Activated naive CD8-positive, alpha-beta T cell treated with anti-CD3 and anti-CD28 coated beads for 36 hours (primary cell): Measurements from ENCODE around the gene HNRNPH2. TPM values are rescaled to one million over a fixed set of nuclear protein-coding genes. Genes with fewer than 3 reads are reported as not detected.

Source experiments
- DNase-seq: peaks from one replicate; pipeline ENCODE4 v3.0.0; 2021
- H3K27ac Mint-ChIP-seq: one replicate; pipeline ENCODE4 v1.8.0; 2022; ENCODE audit warnings: mild to moderate bottlenecking, moderate library complexity, mixed read lengths
- H3K27me3 Mint-ChIP-seq: one replicate; pipeline ENCODE4 v1.8.0; 2022; ENCODE audit warnings: mild to moderate bottlenecking, mixed read lengths
- H3K36me3 Mint-ChIP-seq: one replicate; pipeline ENCODE4 v1.8.0; 2021; ENCODE audit warnings: mild to moderate bottlenecking, mixed read lengths
- H3K4me1 Mint-ChIP-seq: one replicate; pipeline ENCODE4 v1.8.0; 2021; ENCODE audit warnings: mixed read lengths
- H3K4me3 Mint-ChIP-seq: one replicate; pipeline ENCODE4 v1.8.0; 2022; ENCODE audit warnings: mild to moderate bottlenecking, moderate library complexity, mixed read lengths
- H3K9me3 Mint-ChIP-seq: one replicate; pipeline ENCODE4 v1.8.0; 2022; ENCODE audit warnings: mixed read lengths
- total RNA-seq, 2 experiments: library from RNA; stranded (reverse); gene quantifications; one replicate each; pipeline ENCODE4 v1.2.3, GENCODE V29; 2021

The HNRNPH2 gene
- total RNA-seq, 2 experiments from 2014 or later, result 19.2 to 19.3 TPM

DNA sequence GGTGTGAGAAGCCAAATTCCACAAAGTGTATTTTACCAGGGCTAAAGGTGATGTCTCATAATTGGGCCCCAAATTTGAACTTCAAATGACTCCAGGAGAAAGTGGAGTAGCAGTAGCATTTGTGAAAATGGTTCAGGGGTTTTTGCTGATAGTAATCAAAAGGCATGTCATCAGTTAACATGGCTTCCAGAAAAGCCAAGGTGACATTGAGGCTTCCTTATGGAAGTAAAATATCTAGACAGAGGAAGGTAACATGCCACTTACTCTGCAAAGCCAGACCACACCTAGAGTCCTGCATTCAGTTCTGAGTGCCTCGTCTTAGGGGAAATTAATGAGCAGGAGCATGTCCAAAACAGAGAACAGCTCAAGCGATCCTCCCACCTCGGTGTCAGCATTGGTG is 19.4 kb upstream of the HNRNPH2 start:
- Mint-ChIP-seq H3K4me3 (no peak overlapping the region), H3K4me1 (peaks cover 13% of the 10 kb centered on the region), H3K9me3 (no peaks in the 10 kb centered on the region), H3K36me3 (peaks cover 29% of the 10 kb centered on the region), H3K27me3 (peaks cover 4% of the 10 kb centered on the region), H3K27ac (no peak overlapping the region)
- no peak for DNase-seq

DNA sequence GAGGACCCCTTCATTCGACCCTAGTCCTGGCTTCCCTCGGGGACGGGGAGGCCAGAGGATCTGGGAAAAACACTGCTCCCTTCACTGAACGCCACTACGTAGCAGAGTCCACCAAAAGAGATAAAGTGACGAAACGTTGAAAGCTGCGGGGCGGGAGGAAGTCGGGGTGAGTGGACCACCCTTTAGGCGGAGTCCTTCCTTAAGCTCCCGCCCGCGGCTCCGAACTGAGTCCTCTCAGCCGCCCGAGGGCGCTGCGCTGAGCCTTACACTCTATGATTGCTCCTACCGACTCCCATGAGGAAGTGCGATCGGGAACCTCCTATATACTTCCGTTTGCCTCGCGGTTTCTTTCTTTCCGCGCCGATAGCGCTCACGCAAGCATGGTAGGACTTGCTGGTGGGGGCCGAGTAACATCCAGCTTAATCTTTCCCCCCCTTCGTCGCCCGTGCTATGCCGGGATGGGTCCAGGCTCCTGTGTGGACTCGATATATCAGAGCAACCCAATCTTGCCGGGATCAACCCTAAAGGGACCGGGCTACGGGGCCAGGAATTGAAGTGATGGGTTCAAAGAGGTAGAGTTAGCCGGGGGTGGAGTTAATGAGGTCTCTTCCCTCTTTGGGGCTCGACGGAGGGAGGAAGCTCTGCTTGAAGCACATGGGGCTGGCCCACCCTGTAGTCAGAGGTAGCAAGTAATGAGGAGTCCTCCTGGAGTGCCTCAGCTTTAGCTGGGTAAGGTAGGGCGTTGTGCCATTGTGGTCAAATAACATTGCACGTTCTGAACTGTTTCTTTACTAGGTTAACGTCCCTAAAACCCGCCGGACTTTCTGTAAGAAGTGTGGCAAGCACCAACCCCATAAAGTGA is 17.1 kb upstream of the HNRNPH2 start, which contains the start of gene RPL36A:
RPL36A (plus strand) TSS at position 348 of the 862 bp plus-strand sequence; CDS start at position 381, 33 bp downstream.
- Mint-ChIP-seq H3K4me3 (peak within 1 kb of the TSS; percentile 95), H3K27me3 (peaks cover 4% of the 10 kb centered on the region), H3K9me3 (no peaks in the 10 kb centered on the region), H3K27ac (peak within 1 kb of the TSS; percentile 98), H3K4me1 (peaks cover 22% of the 10 kb centered on the region), H3K36me3 (peaks cover 37% of the 10 kb centered on the region)
- DNase-seq, result peak; percentile 84

DNA sequence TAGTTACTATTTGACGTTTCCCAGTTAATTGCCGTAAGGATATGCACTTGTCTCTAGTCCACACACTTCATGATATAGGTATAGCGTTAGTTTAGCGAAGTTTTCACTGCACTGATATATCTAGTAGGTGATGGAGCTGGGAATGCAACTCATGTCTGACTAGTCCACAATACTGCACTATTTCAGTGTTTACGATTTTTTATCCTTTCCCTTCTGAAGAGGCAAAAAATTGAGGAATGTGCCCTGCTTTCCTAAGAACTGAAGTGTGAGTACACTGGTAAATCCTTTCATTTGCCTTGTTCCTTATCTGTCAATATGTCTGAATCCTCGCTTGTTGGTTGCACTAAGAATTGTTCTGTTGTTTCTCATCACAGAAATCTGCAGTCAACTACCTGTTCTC is 16.2 kb upstream of the HNRNPH2 start:
- Mint-ChIP-seq H3K4me1 (peaks cover 18% of the 10 kb centered on the region), H3K36me3 (peaks cover 37% of the 10 kb centered on the region), H3K4me3 (peak overlapping the region; percentile 95), H3K9me3 (no peaks in the 10 kb centered on the region), H3K27ac (peak overlapping the region; percentile 98), H3K27me3 (peaks cover 4% of the 10 kb centered on the region)
- no peak for DNase-seq

DNA sequence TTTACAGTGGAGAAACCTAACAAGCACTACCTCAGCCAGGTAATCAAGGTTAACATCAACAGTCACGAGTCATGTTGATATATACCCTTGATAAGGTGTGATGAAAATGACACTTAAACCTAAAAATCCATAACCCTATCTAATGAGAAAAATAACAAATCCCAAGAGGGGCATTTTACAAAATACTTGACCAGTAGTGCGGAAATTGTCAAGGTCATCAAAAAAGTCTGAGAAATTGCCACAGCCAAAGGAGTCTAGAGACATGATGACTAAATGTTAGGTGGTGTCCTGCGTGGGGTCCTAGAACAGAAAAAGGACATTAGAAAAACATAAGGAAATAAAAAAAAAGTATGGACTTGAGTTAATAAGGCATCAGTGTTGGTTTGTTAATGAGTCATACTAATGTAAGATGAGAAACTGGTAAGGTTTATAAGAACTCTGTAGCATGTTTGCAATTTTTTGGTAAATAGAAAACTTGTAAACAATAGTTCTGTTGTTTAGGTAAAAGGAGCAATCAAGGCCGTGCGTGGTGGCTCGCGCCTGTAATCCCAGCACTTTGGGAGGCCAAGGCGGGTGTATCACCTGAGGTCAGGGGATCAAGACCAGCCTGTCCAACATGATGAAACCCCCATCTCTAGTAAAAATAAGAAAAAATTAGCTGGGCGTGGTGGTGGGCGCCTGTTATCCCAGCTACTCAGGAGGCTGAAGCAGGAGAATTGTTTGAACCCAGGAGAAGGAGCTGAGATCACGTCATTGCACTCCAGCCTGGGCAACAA is 14.3 kb upstream of the HNRNPH2 start:
- Mint-ChIP-seq H3K27me3 (peaks cover 4% of the 10 kb centered on the region), H3K4me3 (peak overlapping the region; percentile 95), H3K27ac (peak overlapping the region; percentile 98), H3K9me3 (no peaks in the 10 kb centered on the region), H3K36me3 (peaks cover 37% of the 10 kb centered on the region), H3K4me1 (peaks cover 18% of the 10 kb centered on the region)
- DNase-seq, result no peak

DNA sequence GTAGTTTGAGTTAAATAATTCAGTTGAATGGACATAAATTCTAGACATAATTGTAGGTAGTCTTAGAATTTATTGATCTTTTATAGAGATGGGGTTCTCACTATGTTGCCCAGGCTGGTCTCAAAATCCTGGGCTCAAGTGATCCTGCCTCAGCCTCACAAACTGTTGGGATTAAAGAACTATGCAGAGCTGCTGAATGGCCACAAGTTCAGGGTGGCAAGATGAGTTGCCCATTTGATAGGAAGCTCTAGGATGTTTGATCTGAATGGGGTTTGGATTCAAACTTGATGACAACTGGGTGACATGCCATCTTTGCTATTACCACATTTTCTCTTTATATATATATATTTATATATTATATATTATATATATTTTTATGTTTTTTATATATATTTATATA is 13.7 kb upstream of the HNRNPH2 start:
- Mint-ChIP-seq H3K9me3 (no peaks in the 10 kb centered on the region), H3K4me1 (peaks cover 18% of the 10 kb centered on the region), H3K4me3 (peak overlapping the region; percentile 95), H3K36me3 (peaks cover 38% of the 10 kb centered on the region), H3K27ac (peak overlapping the region; percentile 98), H3K27me3 (peaks cover 4% of the 10 kb centered on the region)
- no peak for DNase-seq

DNA sequence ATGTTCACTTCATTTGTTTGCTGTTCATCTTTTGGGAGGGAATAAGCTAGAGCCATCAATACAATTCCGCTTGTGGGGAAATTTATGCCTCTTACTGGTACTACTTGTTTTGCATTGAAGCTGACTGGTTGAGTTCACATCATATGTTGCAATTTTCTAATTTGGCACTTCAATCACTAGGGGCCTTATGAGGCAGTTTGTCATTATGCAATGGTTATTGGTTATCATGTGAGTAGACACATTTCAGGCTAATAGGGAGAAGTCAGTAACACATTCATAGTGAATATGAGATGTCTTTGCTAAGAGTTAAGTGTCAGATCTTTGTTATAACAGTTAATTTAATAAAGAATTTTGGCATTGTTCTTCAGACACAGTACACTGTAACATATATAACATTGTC is 12.2 kb upstream of the HNRNPH2 start:
- peaks cover 47% of the 10 kb centered on the region for H3K36me3 Mint-ChIP-seq
- peak overlapping the region; percentile 66 for H3K27ac Mint-ChIP-seq
- H3K4me1 Mint-ChIP-seq, result peaks cover 18% of the 10 kb centered on the region
- H3K9me3 Mint-ChIP-seq, result no peaks in the 10 kb centered on the region
- no peak for DNase-seq
- H3K4me3 Mint-ChIP-seq, result peak overlapping the region; percentile 8
- peaks cover 4% of the 10 kb centered on the region for H3K27me3 Mint-ChIP-seq

DNA sequence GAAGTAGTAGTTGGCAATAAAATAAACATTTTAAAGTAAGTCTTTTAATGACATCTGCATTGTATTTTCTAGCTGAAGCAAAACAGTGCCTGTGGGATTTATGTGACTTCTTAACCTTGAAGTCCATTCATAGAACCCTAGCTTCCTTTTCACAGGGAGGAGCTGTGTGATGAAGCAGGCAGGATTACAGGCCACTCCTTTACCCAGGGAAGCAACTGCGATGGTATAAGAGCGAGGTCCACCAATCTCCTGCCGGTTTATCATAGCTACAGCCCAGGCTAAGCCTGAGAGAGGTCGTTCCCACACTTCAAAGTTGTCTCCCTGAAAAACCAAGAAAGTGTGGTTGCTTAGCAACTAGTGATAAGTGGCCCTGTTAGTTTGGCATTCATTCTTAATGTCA is 10.2 kb upstream of the HNRNPH2 start:
- no peak for DNase-seq
- H3K4me1 Mint-ChIP-seq, result peaks cover 15% of the 10 kb centered on the region
- no peak overlapping the region for H3K27ac Mint-ChIP-seq
- no peaks in the 10 kb centered on the region for H3K9me3 Mint-ChIP-seq
- no peak overlapping the region for H3K4me3 Mint-ChIP-seq
- H3K27me3 Mint-ChIP-seq, result no peaks in the 10 kb centered on the region
- peaks cover 31% of the 10 kb centered on the region for H3K36me3 Mint-ChIP-seq

DNA sequence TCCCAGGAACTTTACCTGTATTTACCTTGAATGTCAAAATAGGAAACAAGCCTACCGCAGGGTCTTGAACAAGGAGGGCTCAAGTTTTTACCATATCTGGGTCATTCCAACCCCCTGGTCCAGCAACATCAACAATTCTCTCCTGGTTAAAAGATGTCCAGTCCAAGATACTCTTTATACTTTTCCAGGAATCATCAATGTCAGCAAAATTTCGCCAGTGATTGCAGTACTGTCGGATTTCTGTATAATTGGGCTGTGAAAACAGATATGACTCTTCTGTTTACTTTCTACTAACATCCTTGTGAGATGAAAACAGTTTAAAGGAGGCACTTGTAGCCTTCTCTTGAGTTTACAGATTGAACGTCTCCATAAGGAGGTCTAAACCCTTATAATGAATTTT is 9.3 kb upstream of the HNRNPH2 start:
- Mint-ChIP-seq H3K36me3 (peaks cover 22% of the 10 kb centered on the region), H3K27me3 (no peaks in the 10 kb centered on the region), H3K27ac (no peak overlapping the region), H3K4me1 (peaks cover 10% of the 10 kb centered on the region), H3K9me3 (no peaks in the 10 kb centered on the region), H3K4me3 (no peak overlapping the region)
- DNase-seq, result no peak

DNA sequence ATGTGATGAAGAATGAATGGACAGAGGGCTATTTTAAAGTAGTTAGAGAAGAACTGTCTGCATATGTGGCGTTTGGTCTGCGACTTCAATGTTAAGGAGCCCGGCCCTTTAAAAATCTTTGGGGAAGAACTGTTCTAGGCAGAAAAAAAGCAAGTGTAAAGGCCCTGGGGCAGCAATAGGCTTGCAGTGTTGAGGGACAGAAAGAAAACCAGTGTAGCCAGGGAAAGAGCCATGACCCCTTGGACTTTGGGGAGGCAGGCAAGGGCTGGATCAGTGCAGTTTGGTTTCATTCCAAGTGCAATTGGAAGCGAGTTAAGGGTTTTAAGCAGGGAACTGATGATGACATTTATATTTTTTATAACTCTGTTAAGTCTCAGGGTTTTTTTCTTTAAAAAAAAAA is 8.2 kb upstream of the HNRNPH2 start:
- Mint-ChIP-seq H3K9me3 (no peaks in the 10 kb centered on the region), H3K27ac (no peak overlapping the region), H3K36me3 (peaks cover 17% of the 10 kb centered on the region), H3K4me1 (peaks cover 10% of the 10 kb centered on the region), H3K4me3 (no peak overlapping the region), H3K27me3 (no peaks in the 10 kb centered on the region)
- DNase-seq, result no peak

DNA sequence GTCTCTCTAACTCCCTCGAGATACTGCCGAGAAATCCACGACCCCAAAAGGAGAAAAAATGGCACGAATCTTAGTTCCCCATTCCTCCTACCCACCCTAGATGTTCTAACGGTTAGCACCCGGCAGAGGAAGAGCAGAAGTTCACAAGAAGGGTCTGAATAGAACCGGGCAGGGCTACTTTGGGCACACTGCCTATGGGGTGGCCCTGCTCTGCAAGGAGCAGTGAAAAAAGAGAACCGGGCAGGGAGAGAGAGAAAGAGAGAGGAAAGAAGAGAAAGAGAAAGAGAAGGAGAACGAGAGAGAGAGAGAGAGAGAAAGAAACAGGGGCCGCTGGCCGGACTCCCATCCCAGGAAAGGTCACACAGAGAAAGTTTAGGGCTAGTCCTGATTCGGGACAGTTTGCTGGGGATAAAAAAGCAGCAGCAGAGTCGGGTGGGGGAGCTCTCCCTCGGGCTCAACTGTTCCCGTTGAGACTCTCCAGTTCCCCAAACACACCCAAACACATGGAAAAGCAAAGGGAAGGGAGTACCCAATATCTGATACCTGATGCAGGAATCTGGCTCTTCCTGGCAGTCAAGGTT is 765 bp upstream of the HNRNPH2 start:
- Mint-ChIP-seq H3K4me3 (peak overlapping the region; percentile 97), H3K27ac (peak overlapping the region; percentile 98), H3K36me3 (peaks cover 23% of the 10 kb centered on the region), H3K9me3 (no peaks in the 10 kb centered on the region), H3K27me3 (no peaks in the 10 kb centered on the region), H3K4me1 (peaks cover 20% of the 10 kb centered on the region)
- no peak for DNase-seq

DNA sequence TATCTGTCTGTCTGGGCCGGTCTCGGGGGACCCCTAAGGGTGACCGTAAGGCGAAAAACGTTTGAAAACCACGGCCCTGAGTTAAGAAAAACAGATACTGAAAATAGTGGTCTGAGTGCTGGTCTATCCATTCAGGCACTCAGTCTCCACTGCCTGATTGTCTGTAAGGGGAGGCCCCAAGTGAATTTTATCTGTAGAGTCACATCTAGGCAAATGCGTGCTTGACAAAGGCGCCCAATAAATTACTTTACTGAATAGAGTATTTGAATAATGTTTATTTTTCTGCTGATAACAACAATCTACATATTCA is 465 bp downstream of the HNRNPH2 start:
- Mint-ChIP-seq H3K4me1 (peaks cover 27% of the 10 kb centered on the region), H3K4me3 (peak overlapping the region; percentile 91), H3K27ac (peak overlapping the region; percentile 98), H3K27me3 (no peaks in the 10 kb centered on the region), H3K9me3 (no peaks in the 10 kb centered on the region), H3K36me3 (peaks cover 29% of the 10 kb centered on the region)
- DNase-seq, result no peak

DNA sequence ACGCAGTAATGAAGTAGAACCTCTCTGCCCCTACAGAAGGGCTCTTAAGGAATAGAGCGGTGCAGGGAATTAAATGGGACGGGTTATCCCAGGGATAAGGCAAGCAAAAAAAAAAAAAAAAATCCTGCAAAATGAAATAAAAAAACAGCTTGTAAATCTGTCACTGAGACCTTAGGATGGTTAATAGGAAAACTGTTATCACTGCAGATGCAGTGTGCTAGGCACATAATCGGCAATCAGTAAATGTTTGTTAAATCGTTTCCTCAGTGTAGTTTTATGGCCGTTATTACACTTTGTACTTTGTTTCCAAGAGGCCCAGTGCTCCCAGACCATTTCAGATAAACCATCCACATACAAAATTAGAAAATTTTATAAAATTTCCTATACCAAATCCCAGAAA is 1.0 kb downstream of the HNRNPH2 start:
- H3K9me3 Mint-ChIP-seq, result no peaks in the 10 kb centered on the region
- peak overlapping the region; percentile 98 for H3K27ac Mint-ChIP-seq
- H3K27me3 Mint-ChIP-seq, result no peaks in the 10 kb centered on the region
- DNase-seq, result no peak
- peaks cover 28% of the 10 kb centered on the region for H3K36me3 Mint-ChIP-seq
- peaks cover 26% of the 10 kb centered on the region for H3K4me1 Mint-ChIP-seq
- H3K4me3 Mint-ChIP-seq, result peak overlapping the region; percentile 91

DNA sequence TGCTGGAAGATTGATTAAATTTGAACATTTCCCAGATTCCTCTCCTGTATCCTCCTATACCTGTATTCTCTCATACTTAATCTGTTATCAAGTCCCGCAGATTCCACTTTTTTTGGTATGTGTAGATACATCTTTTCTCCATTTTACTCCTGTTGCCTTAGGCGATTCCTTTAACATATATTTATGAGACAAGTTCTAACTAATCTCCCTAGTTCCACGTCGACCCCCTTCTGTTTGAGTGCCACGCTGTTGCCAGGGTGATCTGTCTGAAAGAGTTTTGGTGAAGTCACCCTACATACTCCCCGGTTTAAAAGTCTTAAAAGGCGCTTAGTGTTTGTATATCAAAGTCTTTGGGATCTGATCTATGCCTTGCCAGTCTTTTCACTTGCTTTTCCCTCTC is 2.4 kb downstream of the HNRNPH2 start:
- DNase-seq, result peak; percentile 11
- Mint-ChIP-seq H3K27me3 (no peaks in the 10 kb centered on the region), H3K36me3 (peaks cover 24% of the 10 kb centered on the region), H3K9me3 (no peaks in the 10 kb centered on the region), H3K4me1 (peaks cover 30% of the 10 kb centered on the region), H3K27ac (peak overlapping the region; percentile 86), H3K4me3 (peak overlapping the region; percentile 80)

DNA sequence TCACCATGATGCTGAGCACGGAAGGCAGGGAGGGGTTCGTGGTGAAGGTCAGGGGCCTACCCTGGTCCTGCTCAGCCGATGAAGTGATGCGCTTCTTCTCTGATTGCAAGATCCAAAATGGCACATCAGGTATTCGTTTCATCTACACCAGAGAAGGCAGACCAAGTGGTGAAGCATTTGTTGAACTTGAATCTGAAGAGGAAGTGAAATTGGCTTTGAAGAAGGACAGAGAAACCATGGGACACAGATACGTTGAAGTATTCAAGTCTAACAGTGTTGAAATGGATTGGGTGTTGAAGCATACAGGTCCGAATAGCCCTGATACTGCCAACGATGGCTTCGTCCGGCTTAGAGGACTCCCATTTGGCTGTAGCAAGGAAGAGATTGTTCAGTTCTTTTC is 4.0 kb downstream of the HNRNPH2 start:
- no peak for DNase-seq
- H3K27me3 Mint-ChIP-seq, result no peaks in the 10 kb centered on the region
- no peaks in the 10 kb centered on the region for H3K9me3 Mint-ChIP-seq
- no peak overlapping the region for H3K4me3 Mint-ChIP-seq
- H3K4me1 Mint-ChIP-seq, result peaks cover 32% of the 10 kb centered on the region
- H3K27ac Mint-ChIP-seq, result no peak overlapping the region
- peaks cover 22% of the 10 kb centered on the region for H3K36me3 Mint-ChIP-seq
